UCSD-AML1 (cell line): ENCODE data around the gene CST9L.

ENCODE experiments used
- DNase-seq: peaks from one replicate; lab custom pipeline; 2025; ENCODE audit not compliant: unreplicated experiment; lab: John Stamatoyannopoulos, UW

Gene CST9L

DNA sequence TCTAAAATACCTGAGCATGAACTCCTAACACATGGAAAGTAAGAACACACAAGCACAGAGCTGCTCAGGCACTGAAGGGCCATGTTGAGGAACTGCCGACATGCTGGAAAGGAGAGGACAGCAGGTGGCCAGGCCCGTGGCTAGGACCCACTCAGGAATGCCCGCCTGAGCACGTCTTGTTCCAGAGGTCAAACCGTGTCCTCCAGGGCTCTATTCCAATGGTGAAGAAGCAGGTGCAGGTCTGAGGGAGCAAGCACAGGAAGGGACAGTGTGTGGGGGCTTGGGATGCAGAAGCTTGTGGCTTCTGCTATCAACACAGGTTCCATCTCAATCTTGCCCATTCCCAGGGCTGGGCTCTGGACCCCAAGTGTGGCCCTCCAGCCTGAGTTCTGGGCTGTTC is 20.7 kb downstream of the CST9L start:
- DNase-seq: no peak

DNA sequence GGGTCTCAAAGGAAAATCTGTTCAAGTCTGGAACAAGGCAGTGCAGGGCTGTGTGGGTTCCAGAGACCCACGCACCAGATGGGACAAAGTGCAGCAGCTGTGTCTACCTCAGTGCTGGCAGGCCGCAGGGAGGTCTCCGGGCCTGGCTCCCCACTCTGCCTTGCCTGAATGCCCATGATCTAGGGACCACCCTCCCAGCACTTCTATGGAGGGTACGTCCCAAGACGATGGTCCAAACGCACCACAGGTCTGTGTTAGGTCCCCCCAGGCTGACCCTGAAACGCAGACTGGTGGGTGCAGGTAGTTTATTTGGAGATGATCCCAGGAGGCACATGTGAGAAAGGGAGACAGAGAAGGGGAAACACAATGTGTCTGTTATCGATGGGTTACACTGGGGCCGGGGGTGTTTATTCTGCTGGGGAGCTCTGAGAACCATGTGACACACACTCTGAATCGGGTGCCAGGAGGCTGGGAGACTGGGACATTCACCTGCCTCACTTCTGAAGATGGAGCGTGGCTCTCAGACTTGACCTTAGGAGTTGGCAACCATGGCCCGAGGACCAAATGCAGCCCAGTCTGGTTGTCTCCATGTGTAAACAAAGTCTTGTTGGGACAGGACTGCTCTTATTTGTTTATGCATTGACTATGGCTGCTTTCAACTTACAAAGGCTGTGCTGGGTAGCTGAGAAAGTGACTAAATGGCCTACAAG is 21.7 kb downstream of the CST9L start:
- no peak for DNase-seq

DNA sequence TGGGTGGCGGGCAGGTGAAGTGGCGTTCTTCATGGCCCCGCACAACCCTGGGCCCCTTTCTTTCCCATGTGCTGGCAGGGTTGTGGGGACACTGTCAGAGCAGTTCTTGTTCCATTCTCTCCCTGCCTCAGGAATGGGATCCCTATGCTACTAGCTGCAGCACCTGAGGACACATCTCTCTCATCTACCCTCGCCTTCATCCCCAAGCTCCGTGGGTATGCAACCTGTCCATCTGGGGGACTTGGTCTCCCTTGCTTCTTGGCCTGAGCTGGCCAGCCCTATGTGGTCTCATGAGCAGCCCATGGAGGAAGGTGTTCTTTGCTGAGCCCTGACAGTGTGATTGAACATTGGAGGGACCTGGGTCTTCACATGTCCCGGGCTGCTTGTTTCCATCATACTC is 24.2 kb downstream of the CST9L start:
- no peak for DNase-seq

DNA sequence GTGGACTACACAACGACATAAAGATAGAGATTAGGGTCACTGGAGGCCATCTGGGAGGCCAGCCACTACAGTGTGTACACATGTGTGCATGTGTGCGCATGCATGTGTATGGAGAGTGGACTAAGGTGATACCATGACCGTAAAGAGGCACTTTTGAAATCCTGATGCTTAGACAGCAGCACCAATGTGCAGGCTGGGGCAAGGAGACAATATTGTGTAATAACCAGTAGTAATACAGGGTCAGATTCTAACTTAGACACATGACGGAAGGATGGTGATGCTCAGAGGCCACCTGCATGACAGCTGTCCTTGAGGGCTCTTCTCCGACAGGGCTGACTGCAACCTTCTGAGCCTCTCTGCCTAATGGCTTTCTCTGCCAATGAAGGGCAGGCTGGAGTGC is 25.5 kb downstream of the CST9L start:
- no peak for DNase-seq

DNA sequence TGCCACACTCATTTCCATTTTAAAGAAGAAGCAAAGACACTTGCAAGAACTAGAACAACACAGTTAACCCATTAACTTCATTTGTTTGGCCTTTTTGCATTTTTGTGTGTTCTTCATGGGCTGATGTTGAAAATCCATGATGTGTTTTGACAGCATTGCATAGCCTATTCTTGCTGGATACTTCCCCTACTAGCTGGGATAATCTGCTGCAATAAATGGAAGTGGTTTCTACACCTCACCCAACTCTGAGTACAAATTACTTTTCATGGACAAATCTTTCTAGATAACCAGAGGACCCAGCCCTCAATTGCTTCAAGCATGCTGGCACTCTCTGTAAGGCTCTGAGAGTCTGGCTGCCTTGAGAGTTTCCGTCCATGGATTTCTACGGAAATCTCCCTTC is 26.5 kb downstream of the CST9L start:
- DNase-seq: no peak

DNA sequence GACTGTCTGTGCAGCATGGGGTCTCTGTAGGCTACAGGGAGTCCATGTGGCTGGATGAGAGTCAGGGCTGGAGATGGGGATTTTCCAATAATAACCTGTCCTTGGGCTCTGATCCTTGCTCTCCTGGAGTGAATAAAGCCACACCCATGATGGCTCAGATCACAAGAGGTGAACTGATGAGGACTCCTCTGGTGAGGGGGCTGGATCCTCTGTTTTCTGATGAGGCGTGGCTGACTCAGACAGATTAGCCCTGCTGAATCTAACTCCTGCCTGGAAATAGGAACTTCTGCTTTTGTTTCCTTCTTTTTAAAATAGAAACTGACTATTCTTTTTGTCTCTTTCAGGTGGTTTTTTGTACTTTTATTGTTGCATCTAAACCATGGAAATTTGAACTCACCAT is 27.0 kb downstream of the CST9L start:
- no peak for DNase-seq

DNA sequence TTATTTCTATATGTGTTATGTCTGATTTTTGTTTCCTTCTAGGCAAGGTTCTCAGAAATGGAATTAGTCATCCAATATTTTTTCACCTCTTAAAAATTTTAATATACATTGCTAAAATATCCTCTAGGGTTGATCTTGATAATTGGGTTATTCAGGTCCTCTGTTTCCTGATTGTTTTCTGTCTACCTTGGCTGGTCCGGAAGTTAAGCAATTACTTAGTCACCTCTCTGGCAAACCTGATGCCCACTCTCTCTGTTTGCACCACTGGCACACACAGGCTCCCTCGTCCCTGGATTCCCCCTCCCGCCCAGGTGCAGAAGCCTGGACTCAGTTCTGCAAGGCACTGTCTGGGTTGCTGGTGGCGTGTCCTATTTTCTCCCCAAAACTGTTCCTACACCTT is 27.7 kb downstream of the CST9L start:
- no peak for DNase-seq

DNA sequence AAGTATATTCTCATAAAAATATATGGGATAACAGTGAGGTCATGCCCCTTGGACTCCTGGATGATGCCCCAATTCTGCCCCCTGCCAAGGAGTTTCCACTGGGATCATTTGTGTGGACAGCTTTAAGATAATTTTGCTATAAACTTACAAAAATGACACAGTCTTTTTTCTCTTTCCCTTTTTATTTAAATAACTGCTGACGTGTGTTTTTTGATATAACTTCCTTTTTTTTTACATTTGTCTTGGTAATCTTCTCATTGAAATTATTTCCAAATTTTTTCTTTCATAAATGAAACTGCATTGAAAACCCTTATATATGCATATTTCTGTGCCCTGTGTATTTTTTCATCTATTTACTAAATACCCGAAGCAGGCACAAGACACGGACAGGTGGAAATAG is 31.3 kb downstream of the CST9L start:
- DNase-seq: no peak

DNA sequence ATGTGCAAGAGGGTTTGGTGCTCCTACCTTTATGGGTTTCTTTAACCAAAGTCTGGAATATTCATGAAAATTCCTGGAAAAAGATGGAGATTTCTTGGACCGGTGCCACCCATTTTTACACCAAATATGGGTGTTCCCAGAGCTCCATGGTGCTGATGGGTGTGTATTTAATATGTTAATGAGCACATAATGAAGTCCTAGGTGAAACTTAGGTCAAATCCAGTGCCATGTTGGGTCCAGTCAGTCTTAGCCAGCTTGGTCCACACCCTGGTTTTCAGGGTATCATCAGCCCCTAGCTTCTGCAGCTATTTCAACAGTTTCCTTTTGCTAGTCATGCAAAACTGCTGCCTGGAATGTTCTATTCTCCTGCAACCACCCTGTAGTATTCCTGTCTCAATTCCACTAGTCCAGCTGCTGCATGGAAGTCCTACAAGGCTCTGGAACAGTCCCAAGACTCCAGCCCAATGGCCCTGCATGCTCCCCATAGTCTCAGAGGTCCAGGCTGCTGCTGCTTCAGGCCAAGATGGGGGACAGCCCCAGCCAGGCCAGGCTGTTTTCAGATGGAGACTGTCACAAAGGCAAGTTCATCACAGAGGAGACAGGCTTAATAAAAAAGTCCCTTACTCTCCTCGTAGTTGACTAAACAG is 31.8 kb downstream of the CST9L start:
- DNase-seq: no peak

DNA sequence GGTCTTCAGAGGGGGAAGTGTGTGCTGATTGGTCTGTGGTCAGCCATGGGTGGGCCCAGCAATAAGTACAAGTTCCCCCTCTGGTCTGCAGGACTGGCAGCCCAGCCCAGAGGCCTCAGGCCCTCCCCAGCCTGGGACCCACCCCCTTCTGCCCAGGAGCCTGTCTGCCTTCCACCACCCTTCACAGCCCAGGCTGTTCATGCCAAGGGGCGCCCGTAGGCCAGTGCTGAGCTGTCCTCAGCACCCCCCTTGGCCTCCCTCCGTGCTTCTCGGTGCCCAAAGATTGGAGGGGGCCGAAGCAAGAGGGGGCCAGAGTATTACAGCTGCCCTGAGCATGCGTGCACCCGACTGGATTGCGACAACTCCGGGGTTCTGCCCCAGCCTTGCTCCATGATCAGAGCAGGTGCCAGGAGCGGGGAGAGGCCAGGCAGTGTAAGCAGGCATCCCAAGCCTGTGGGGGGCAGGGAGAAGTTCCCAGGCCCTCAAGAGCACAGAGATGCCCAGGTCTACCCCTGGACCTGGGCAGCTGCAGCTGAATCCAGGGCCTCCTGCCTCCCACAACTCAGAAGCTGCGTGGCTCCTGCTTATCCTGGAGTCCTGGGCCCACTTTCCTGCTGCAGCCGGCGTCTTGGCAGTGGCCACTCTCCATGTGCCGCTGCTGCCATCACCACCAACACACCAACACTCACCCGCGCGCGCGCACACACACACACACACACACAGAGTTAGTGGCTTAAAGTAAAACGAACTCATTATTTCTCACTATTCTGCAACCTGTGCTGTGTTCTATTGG is 33.3 kb downstream of the CST9L start:
- no peak for DNase-seq

DNA sequence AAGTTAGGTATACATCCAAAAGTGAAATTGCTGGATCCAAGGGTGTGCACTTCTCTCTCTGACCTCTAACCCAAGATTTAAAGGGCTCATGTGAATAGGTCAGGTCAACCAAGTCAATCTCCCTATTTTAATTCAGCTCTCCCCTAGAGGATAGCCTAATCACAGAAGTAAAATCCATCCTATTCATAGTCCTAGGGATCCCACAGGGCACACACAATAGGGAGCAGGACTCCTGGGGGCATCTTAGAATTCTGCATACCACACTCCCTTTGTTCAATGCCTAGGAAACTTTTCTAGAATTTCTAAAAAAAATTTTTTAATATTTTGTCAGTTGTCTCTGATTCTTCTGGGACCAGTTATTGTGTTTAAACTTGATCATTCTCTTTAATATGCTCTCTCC is 35.1 kb downstream of the CST9L start:
- no peak for DNase-seq

DNA sequence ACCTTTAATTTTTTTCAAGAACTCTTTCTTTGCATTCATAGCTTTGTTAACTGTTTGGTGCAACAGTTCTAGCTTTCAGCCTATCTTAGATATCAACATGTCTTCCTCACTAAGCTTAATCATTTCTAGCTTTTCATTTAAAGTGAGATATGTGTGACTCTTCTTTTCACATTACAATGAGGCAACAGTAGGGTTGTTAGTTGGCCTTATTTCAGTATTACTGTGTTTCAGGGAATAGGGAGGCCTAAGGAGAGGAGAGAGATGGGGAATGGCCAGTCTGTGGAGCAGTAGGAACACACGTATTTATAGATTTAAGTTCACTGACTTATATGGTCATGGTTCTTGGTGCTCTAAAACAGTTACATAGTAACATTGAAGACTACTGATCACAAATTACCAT is 35.8 kb downstream of the CST9L start:
- no peak for DNase-seq

DNA sequence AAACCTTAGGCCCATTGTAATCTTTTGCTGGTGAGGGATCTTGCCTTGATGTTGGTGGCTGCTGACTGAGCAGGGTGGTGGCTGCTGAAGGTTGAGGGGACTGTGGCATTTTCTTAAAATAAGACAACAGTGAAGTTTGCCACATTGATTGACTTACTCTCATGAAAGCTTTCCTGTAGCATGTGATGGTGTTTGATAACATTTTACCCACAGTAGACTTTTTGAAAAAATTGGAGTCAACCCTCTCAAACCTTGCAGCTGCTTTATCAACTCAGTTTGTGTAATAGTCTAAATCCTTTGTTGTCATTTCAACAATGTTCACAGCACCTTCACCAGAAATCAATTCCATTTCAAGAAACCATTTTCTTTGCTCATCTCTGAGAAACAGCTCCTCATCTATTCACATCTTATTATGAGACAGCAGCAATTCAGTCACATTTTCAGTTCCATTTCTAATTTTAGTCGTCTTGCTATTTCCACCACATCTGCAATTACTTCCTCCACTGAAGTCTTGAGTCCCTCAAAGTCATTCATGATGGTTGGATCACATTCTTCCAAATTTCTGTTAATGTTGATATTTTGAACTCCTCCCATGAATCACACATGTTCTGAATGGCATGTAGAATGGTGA is 37.2 kb downstream of the CST9L start:
- no peak for DNase-seq

DNA sequence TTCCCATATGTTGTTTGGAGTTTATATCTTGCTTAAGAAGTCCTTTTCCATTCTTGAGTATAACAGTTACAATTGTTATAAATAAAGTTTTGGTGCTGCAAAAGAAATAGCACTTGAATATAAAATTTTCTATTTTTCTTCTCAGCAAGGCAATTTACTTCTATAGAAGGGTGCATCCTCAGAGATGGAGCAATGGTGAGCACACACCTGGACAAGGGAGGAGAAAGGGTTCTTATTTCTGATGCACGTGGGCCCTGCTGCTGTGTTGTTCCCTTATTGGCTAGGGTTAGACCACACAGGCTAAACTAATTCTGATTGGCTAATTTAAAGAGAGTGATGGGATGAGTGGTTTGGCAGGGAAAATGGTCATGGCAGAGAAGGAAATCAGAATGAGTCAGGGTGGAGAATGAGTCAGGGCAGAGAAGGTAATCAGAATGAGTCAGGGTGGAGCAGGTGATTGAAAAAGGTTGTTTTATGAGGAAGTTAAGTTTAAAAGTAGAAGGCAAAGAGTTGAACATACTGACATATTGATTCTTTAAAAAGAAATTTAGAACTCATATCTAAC is 39.3 kb downstream of the CST9L start:
- no peak for DNase-seq

DNA sequence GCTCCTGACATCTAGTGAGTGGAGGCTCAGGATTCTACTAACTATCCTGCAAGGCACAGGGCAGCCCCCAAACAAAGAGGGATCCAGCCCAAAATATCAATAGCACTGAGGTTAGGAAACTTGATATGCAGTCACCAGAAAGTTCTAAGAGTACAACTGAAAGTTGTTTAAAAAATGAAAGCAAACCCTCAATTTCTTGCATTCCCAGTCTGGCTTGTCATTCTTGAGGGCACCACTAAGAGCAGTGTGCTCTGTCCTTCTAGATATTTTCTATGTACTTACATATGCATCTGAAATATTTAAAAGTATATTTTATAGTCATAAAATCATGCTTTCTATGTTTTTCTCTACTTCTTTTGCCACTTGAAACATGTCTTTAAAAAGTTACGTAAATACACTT is 41.4 kb downstream of the CST9L start:
- no peak for DNase-seq

DNA sequence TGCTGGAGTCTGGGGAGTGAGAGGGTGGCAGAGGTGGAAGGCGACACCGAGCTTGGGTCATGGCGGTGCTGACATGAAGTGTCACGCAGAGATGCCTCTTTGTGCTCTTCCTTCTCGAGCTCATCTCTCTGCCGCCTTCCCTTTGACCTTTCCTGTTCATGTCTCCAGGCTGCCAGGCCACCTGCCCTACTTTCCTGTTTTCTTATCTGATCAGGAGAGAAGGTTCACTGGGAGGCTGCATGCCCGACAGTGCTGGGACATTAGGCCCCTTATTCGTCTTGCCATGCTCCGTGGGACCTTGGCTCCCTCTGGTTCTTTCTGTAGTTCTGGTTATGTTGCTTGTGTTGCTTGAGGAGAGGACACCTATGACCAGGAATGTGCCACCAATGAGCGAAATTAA is 44.1 kb downstream of the CST9L start:
- no peak for DNase-seq

DNA sequence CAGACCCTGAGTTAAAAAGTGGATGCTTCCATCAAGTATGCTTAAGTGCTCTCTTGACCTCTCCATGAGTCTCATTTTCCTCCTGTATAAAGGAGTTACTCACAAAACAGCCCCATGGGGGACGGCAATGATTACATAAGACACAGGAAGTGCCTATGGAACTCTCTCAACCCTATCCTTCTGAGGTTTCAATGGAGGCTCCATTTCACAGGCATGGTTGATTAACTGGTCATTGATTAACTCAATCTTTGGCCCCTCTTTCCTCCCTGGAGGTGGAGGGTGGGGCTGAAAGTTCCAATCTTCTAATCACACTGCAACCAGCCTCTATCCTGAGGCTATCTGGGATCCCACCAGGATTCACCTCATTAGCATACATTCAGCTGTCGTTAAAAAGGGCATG is 48.1 kb downstream of the CST9L start:
- DNase-seq: no peak

DNA sequence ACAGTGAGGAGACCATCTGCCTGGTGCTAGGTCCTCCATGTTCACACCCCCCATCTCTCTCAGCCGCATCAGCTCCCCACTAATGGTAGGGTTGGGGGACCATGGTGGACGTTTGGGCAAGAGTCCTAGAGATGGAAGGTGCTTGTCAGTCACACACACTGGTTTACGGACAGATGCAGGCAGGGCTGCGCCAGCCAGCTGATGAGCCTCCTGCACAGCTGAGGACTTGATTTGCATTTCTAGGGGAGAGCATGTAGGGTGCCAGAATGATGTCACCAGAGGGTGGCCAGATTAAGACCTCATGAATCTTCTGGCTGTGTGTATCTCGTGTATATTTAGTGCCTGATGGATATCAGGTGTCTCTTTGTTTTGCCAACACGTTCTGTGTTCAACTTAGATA is 48.7 kb downstream of the CST9L start:
- DNase-seq: no peak

DNA sequence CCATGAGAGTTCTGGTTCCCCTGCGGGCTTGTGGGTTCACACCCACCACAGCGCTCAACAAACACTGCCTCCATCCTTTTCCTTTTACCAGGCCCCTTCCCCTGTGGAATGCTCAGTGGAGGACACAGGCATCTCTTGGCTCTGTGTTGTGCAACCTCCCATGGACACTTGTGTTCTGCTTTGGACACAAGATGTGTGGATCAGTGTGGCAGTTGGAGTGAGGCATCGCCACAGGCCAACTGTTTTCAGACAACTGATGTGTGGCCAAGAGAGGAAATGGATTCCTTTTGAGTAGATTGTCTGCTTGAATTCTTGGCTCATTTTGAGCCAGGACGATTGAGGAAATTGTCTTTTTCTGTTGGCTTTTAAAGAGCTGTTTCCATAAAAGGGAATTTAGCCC is 50.6 kb downstream of the CST9L start:
- no peak for DNase-seq

DNA sequence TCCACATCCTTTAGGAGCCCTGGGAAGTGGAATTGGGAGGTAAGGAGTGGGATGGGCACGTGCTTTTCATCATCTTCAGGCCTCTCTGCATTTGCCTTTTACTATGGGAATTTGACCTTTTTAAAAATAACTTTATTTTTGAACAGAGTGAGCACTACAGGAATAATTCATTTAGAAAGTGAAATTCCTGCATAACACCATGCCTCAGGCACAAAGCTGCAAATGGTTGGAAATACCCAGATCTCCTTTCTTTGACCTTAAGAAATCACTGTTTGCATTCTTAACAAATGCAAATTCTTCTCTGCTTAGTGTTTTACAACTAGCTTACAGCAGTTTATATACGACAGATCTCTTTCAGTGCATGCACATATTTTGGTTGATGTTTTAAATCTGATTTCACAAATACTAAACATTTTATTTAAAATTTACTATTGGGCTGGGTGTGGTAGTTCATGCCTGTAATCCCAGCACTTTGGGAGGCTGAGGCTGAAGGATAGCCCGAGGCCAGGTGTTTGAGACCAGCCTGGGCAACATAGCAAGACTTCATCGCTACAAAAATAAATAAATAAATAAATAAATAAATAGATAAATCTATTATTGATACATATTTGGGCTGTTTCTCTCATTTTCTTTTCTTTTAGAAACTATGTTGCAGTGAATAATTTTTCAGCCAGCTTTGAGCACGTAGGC is 52.9 kb downstream of the CST9L start:
- no peak for DNase-seq

DNA sequence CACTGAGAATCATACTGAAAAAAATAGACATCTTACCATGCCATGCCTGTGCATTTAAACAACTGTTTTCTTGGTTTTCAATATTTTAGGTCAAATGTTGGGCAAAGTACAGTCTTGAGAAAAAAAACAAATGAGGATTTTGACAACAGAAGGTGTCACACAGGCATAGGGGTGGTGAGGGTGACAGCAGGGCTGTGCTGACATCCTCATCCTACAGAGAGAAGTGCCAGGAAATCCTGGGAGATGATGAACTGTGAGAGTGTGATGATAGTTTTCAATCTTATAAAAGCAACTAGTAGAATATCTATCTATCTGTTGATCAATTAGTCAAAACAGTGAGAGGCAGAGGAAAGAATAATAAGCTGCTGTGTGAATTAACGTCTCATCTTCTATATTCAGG is 53.4 kb downstream of the CST9L start:
- DNase-seq: no peak
